Tibial artery (tissue), 4 donors: Measurements from ENCODE around the gene HKDC1.
"Not testable (repeated sequence)": the region's sequence is repeated elsewhere in the genome, so short reads cannot be mapped to it uniquely, and the experiment has no call there.

ENCODE experiments used
- DNase-seq, 2 donors: peaks; one replicate each; pipeline ENCODE4 v3.0.0-alpha.2; 2019
- H3K27ac ChIP-seq, 2 donors: fragments of 200-600 bp; sonication (generic) in 1 of 2; 1 replicate in 1 of 2; 2 replicates in 1 of 2; pipeline ENCODE4 v1.5.1; 2018 to 2019; ENCODE audit warnings: mild to moderate bottlenecking in 1 of 2
- H3K27me3 ChIP-seq, 2 donors: fragments of 200-600 bp; sonication (generic) in 1 of 2; one replicate each; pipeline versions ENCODE4 v1.5.1 to v1.6.0; 2016 to 2019
- H3K36me3 ChIP-seq, 3 donors: fragments of 200-600 bp; sonication (generic) in 2 of 3; one replicate each; pipeline ENCODE4 v1.5.1; 2016 to 2019; ENCODE audit warnings: mild to moderate bottlenecking in 2 of 3
- H3K4me1 ChIP-seq, 4 donors: fragments of 200-600 bp; sonication (generic) in 2 of 4; 1 replicate in 3 of 4; 2 replicates in 1 of 4; pipeline ENCODE4 v1.5.1; 2016 to 2019
- H3K4me3 ChIP-seq, 2 donors: fragments of 200-600 bp; sonication (generic) in 1 of 2; 1 replicate in 1 of 2; 2 replicates in 1 of 2; pipeline ENCODE4 v1.5.1; 2018 to 2019; ENCODE audit warnings: mild to moderate bottlenecking in 2 of 2
- H3K9me3 ChIP-seq, 3 donors: fragments of 200-600 bp; sonication (generic) in 1 of 3; one replicate each; pipeline ENCODE4 v1.5.1; 2016 to 2019
- CTCF ChIP-seq, 2 experiments: fragments of 200-600 bp in 1 of 2; fragments of 450-650 bp in 1 of 2; IDR thresholded peaks; one replicate each; pipeline ENCODE4 v1.5.1; 2017 to 2019; ENCODE audit warnings: antibody characterized with exemption in 2 of 2, mild to moderate bottlenecking in 1 of 2, moderate library complexity in 1 of 2
- intact Hi-C: fragments of 100-400 bp; cut with DNase I; formaldehyde crosslinking; loops from one replicate; pipeline ENCODE4 v1.15.0; 2023; ENCODE audit warnings: low total_unique reads

Gene HKDC1

GRCh38 chr10:69220041-69220451 is at the start of gene HKDC1:
Gene HKDC1, plus strand, starts transcription at chr10:69220332. Its CDS starts 104 bp downstream, at chr10:69220436.
- intact Hi-C loops: no loop called here
- no peak within 1 kb of the TSS for H3K27ac ChIP-seq

GRCh38 chr10:69172241-69172982 is 47.7 kb upstream of the HKDC1 start:
- Histone ChIP-seq H3K4me1 (no peaks in the 10 kb centered on the region), H3K27ac (no peak overlapping the region), H3K9me3 (no peaks in the 10 kb centered on the region), H3K27me3 (no peaks in the 10 kb centered on the region), H3K4me3 (no peak overlapping the region), H3K36me3 (peaks cover 12 to 63% (median 39%) of the 10 kb centered on the region in 3 donors)
- intact Hi-C loops: no loop called here
- no peak for DNase-seq
- TF ChIP-seq CTCF (IDR thresholded peaks at IDR 0.05): no peak

More at GRCh38 chr10:69220041-69220451, at the start of gene HKDC1:
- no peak for DNase-seq
- Histone ChIP-seq H3K4me1 (peaks cover 0 to 3% (median 0%) of the 10 kb centered on the region in 4 donors), H3K27me3 (peaks cover 0 to 19% of the 10 kb centered on the region in 2 donors), H3K4me3 (no peak within 1 kb of the TSS), H3K36me3 (no peaks in the 10 kb centered on the region), H3K9me3 (no peaks in the 10 kb centered on the region)
- no peak for TF ChIP-seq CTCF (IDR thresholded peaks at IDR 0.05)

- peaks cover 5 to 36% (median 20%) of the 10 kb centered on the region in 3 donors for H3K36me3 ChIP-seq
- H3K4me3 ChIP-seq, H3K9me3 ChIP-seq, H3K27ac ChIP-seq, intact Hi-C loops, H3K4me1 ChIP-seq, H3K27me3 ChIP-seq, DNase-seq: not testable (repeated sequence)
Observed at GRCh38 chr10:69175326-69175725, 44.8 kb upstream of the HKDC1 start.

GRCh38 chr10:69176823-69177222 is 43.3 kb upstream of the HKDC1 start:
- no peak for TF ChIP-seq CTCF (IDR thresholded peaks at IDR 0.05)
- Histone ChIP-seq H3K4me3 (no peak overlapping the region), H3K4me1 (peaks cover 0 to 19% (median 18%) of the 10 kb centered on the region in 4 donors), H3K27ac (no peak overlapping the region), H3K9me3 (no peaks in the 10 kb centered on the region), H3K27me3 (no peaks in the 10 kb centered on the region), H3K36me3 (peaks cover 0 to 21% (median 8%) of the 10 kb centered on the region in 3 donors)
- intact Hi-C loops: no loop called here
- DNase-seq: no peak

- intact Hi-C loops: no loop called here
- Histone ChIP-seq H3K27ac (peak overlapping the region; percentile 86 to 95), H3K9me3 (no peaks in the 10 kb centered on the region), H3K4me3 (peak overlapping the region; percentile 92 to 97), H3K4me1 (peaks cover 0 to 33% (median 24%) of the 10 kb centered on the region in 4 donors), H3K36me3 (peaks cover 0 to 10% (median 7%) of the 10 kb centered on the region in 3 donors), H3K27me3 (no peaks in the 10 kb centered on the region)
- peak in 1 of 2 donors; percentile 22 for DNase-seq
- no peak for TF ChIP-seq CTCF (IDR thresholded peaks at IDR 0.05)
Observed at GRCh38 chr10:69179089-69179742, 40.9 kb upstream of the HKDC1 start.
